Thyroid gland (tissue), 4 donors: Measurements from ENCODE around the gene LRPPRC. TPM values are rescaled to one million over a fixed set of nuclear protein-coding genes. Genes with fewer than 3 reads are reported as not detected.

Experiments
- DNase-seq, 2 donors: peaks; one replicate each; pipeline ENCODE4 v3.0.0-alpha.2; 2019
- H3K27ac ChIP-seq, 3 donors: fragments of 200-600 bp; sonication (generic); 1 replicate in 2 of 3; 2 replicates in 1 of 3; pipeline ENCODE4 v1.5.1; 2016 to 2019; ENCODE audit warnings: mild to moderate bottlenecking in 1 of 3, moderate library complexity in 1 of 3
- H3K27me3 ChIP-seq: fragments of 200-600 bp; sonication (generic); one replicate; pipeline ENCODE4 v1.5.1; 2019
- H3K36me3 ChIP-seq, 2 donors: fragments of 200-600 bp; sonication (generic); one replicate each; pipeline ENCODE4 v1.5.1; 2016 to 2019
- H3K4me1 ChIP-seq, 2 donors: fragments of 200-600 bp; sonication (generic); one replicate each; pipeline ENCODE4 v1.5.1; 2017 to 2019
- H3K4me3 ChIP-seq, 3 donors: fragments of 200-600 bp; sonication (generic); replicated peaks in 1 of 3; 1 replicate in 2 of 3; 2 replicates in 1 of 3; pipeline ENCODE4 v1.5.1; 2016; ENCODE audit warnings: mild to moderate bottlenecking in 1 of 3
- H3K9me3 ChIP-seq: fragments of 200-600 bp; sonication (generic); one replicate; pipeline ENCODE4 v1.5.1; 2017
- CTCF ChIP-seq, 6 experiments: fragments of 200-600 bp in 3 of 6; fragments of 450-650 bp in 3 of 6; sonication (generic) in 3 of 6; IDR thresholded peaks; one replicate each; pipeline ENCODE4 v1.5.1; 2016 to 2019; ENCODE audit warnings: antibody characterized with exemption in 6 of 6, mild to moderate bottlenecking in 2 of 6, inconsistent platforms in 1 of 6, moderate library complexity in 1 of 6
- POLR2A ChIP-seq, 2 donors: fragments of 450-650 bp; IDR thresholded peaks; one replicate each; pipeline ENCODE4 v1.6.1; 2017; ENCODE audit warnings: antibody characterized with exemption in 2 of 2, mild to moderate bottlenecking in 2 of 2, moderate library complexity in 1 of 2
- WGBS, 2 donors: methylation state at CpG; one replicate each; pipeline ENCODE4 v1.1.5; 2017; 5-methylcytosine and 5-hydroxymethylcytosine counted together
- intact Hi-C: fragments of 100-400 bp; cut with DNase I; formaldehyde crosslinking; loops from one replicate; pipeline ENCODE4 v1.15.1; 2023
- total RNA-seq, 4 donors: library from RNA; depleted of rRNA; stranded (reverse); fragments of >200 nt; gene quantifications; one replicate each; pipeline ENCODE4 v1.2.3, GENCODE V29; 2016

The LRPPRC gene
- total RNA-seq, 4 donors from 2014 or later: 47.5 to 79.3 (median 54.9) TPM

- H3K27ac ChIP-seq: no peak overlapping the region
- H3K27me3 ChIP-seq: no peaks in the 10 kb centered on the region
- DNase-seq: no peak
- no peaks in the 10 kb centered on the region for H3K36me3 ChIP-seq
- WGBS, 2 donors: 69 to 70% methylated on average over 7 of the region's 7 CpGs
- H3K4me3 ChIP-seq: no peak overlapping the region
- intact Hi-C loops: no loop called here
- H3K4me1 ChIP-seq: no peaks in the 10 kb centered on the region
- H3K9me3 ChIP-seq: no peaks in the 10 kb centered on the region
- TF ChIP-seq CTCF (IDR thresholded peaks at IDR 0.05): no peak
- no peak for TF ChIP-seq POLR2A (IDR thresholded peaks at IDR 0.05)
Measured at GRCh38 chr2:44010266-44010665, 14.5 kb upstream of the LRPPRC start.

GRCh38 chr2:44009136-44009735, 13.4 kb upstream of the LRPPRC start:
- no peak overlapping the region for H3K27ac ChIP-seq
- no peak overlapping the region for H3K4me3 ChIP-seq
- no peak for DNase-seq
- no peaks in the 10 kb centered on the region for H3K4me1 ChIP-seq
- TF ChIP-seq POLR2A (IDR thresholded peaks at IDR 0.05) (no peak), CTCF (IDR thresholded peaks at IDR 0.05) (no peak)
- H3K9me3 ChIP-seq: no peaks in the 10 kb centered on the region
- 73 to 76% methylated on average over 3 of the region's 3 CpGs for WGBS, 2 donors
- intact Hi-C loops: no loop called here
- H3K27me3 ChIP-seq: no peaks in the 10 kb centered on the region
- H3K36me3 ChIP-seq: no peaks in the 10 kb centered on the region

GRCh38 chr2:44005846-44006245, 10.1 kb upstream of the LRPPRC start:
- Histone ChIP-seq H3K36me3 (no peaks in the 10 kb centered on the region), H3K27me3 (no peaks in the 10 kb centered on the region), H3K27ac (no peak overlapping the region), H3K4me1 (no peaks in the 10 kb centered on the region), H3K4me3 (no peak overlapping the region), H3K9me3 (no peaks in the 10 kb centered on the region)
- intact Hi-C loops: no loop called here
- no peak for DNase-seq
- 79 to 85% methylated on average over 3 of the region's 3 CpGs for WGBS, 2 donors
- TF ChIP-seq POLR2A (IDR thresholded peaks at IDR 0.05) (no peak), CTCF (IDR thresholded peaks at IDR 0.05) (no peak)

- intact Hi-C loops: no loop called here
- Histone ChIP-seq H3K27ac (no peak overlapping the region), H3K9me3 (no peaks in the 10 kb centered on the region), H3K27me3 (no peaks in the 10 kb centered on the region), H3K4me1 (no peaks in the 10 kb centered on the region), H3K36me3 (no peaks in the 10 kb centered on the region), H3K4me3 (no peak overlapping the region)
- no peak for DNase-seq
- 70 to 71% methylated on average over 3 of the region's 3 CpGs for WGBS, 2 donors
- TF ChIP-seq CTCF (IDR thresholded peaks at IDR 0.05): no peak
- TF ChIP-seq POLR2A (IDR thresholded peaks at IDR 0.05): no peak
Measured at GRCh38 chr2:44004735-44005602, 9.2 kb upstream of the LRPPRC start.

- no peak for TF ChIP-seq CTCF (IDR thresholded peaks at IDR 0.05)
- no peak for TF ChIP-seq POLR2A (IDR thresholded peaks at IDR 0.05)
- Histone ChIP-seq H3K27me3 (no peaks in the 10 kb centered on the region), H3K4me3 (no peak overlapping the region), H3K36me3 (no peaks in the 10 kb centered on the region), H3K27ac (no peak overlapping the region), H3K4me1 (peaks cover 2% of the 10 kb centered on the region in 2 donors), H3K9me3 (no peaks in the 10 kb centered on the region)
- no peak for DNase-seq
- 77 to 80% methylated on average over 1 of the region's 1 CpG for WGBS, 2 donors
- intact Hi-C loops: no loop called here
Measured at GRCh38 chr2:44001716-44002115, 5.9 kb upstream of the LRPPRC start.
